A673 (cell line): ENCODE results near the gene MEI4.

Experiments used
- CTCF ChIP-seq: fragments of 300-800, 200-600 bp; sonication (generic); conservative IDR thresholded peaks from 2 replicates; pipeline ENCODE4 v1.5.1; 2017; ENCODE audit warnings: low read depth, mild to moderate bottlenecking, antibody characterized with exemption, low read length, moderate library complexity, mixed read lengths
- EZH2 ChIP-seq: fragments of 200-600 bp; sonication (generic); IDR thresholded peaks from 2 replicates; pipeline ENCODE4 v1.6.1; 2017; ENCODE audit warnings: borderline replicate concordance, low read depth, mild to moderate bottlenecking, mixed read lengths, antibody characterized with exemption, low read length; ENCODE audit not compliant: poor library complexity, severe bottlenecking

GRCh38 chr6:77816766-77817270 lies 164.0 kb downstream of the MEI4 start:
- TF ChIP-seq CTCF (no peak), EZH2 (no peak)
